Lower lobe of right lung (tissue), 2 donors: ENCODE data around the gene TFPI. TPM values are rescaled to one million over a fixed set of nuclear protein-coding genes. Genes with fewer than 3 reads are reported as not detected.

ENCODE experiments used
- ATAC-seq, 2 donors: fragments of 200-7000 bp; cut with Tn5 transposase; one replicate each; pipeline ENCODE4 v1.9.1; 2020 to 2022; ENCODE audit warnings: mild to moderate bottlenecking in 2 of 2, moderate library complexity in 2 of 2
- DNase-seq: peaks from one replicate; pipeline ENCODE4 v3.0.0-alpha.2; 2020
- H3K27ac ChIP-seq: fragments of 200-600 bp; one replicate; pipeline ENCODE4 v1.8.0; 2022
- H3K27me3 ChIP-seq: fragments of 200-600 bp; one replicate; pipeline ENCODE4 v1.8.0; 2022; ENCODE audit warnings: low read depth
- H3K36me3 ChIP-seq: fragments of 200-600 bp; one replicate; pipeline ENCODE4 v1.8.0; 2022; ENCODE audit warnings: mild to moderate bottlenecking
- H3K4me1 ChIP-seq: fragments of 200-600 bp; one replicate; pipeline ENCODE4 v1.8.0; 2022
- H3K4me3 ChIP-seq: fragments of 200-600 bp; one replicate; pipeline ENCODE4 v1.8.0; 2022; ENCODE audit warnings: mild to moderate bottlenecking
- H3K9me3 ChIP-seq: fragments of 200-600 bp; one replicate; pipeline ENCODE4 v1.8.0; 2022
- intact Hi-C: fragments of 100-400 bp; cut with DNase I; formaldehyde crosslinking; loops from one replicate; pipeline ENCODE4 v1.11.0; 2022
- total RNA-seq: library from RNA; stranded (reverse); fragmentation: NEBNext Ultra II Directional; extraction: Animal tissue kit (Norgen Biotek cat#: 25700); gene quantifications from one replicate; pipeline ENCODE4 v1.2.1, GENCODE V29; 2021
- TF ChIP-seq, protein P1 (sequence below): fragments of 200-600 bp; IDR thresholded peaks from one replicate; pipeline ENCODE4 v1.8.0; 2022; ENCODE audit warnings: antibody characterized with exemption, mild to moderate bottlenecking
- donor health status: DM: no; HTN: yes; CAD: no; lungs with severe emphysema.

TFPI gene
- total RNA-seq, 1 donor from 2014 or later, result 311 TPM

DNA sequence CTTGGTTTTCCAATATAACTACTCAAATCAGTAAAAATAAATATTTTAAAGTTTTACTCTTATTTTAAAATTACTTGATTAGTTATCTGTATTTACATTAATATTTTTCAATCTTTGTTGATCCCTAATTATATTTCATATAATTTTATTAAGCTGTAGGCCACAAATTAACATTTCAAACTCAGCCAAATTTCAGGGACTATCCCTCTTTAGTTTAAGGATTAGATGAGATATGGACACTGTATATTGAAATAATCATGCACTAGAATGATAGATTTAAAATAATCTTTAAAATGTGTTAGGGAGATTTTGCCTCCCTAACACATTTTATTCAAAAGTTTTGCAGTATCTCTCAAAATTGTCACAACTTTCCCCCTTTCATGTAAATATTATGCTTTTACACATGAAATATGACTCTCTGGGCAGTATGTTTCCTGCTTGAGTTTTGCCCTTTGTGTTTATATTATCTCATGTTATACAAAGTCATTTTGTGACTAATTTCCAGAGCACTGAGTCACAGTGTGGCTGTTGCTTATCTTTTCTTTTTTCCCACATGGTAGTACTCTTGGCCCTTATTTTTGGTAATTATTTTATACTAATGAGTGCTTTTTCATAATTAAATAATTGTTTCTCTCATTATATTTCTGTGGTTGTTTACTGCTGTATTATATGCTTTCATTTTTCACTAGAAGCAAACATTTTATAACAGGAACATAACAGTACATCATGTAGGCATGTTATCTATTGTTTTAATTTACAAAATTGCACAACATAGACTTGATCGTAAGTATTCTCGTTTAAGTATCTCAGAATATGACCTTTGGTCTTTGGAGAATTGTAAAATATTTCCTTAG is 1.2 kb downstream of the TFPI start:
- peak overlapping the region; percentile 81 for H3K27ac ChIP-seq
- no peaks in the 10 kb centered on the region for H3K27me3 ChIP-seq
- TF ChIP-seq, protein P1, sequence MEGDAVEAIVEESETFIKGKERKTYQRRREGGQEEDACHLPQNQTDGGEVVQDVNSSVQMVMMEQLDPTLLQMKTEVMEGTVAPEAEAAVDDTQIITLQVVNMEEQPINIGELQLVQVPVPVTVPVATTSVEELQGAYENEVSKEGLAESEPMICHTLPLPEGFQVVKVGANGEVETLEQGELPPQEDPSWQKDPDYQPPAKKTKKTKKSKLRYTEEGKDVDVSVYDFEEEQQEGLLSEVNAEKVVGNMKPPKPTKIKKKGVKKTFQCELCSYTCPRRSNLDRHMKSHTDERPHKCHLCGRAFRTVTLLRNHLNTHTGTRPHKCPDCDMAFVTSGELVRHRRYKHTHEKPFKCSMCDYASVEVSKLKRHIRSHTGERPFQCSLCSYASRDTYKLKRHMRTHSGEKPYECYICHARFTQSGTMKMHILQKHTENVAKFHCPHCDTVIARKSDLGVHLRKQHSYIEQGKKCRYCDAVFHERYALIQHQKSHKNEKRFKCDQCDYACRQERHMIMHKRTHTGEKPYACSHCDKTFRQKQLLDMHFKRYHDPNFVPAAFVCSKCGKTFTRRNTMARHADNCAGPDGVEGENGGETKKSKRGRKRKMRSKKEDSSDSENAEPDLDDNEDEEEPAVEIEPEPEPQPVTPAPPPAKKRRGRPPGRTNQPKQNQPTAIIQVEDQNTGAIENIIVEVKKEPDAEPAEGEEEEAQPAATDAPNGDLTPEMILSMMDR, result no peak
- ATAC-seq, result peak in 1 of 2 donors; percentile 63
- no peaks in the 10 kb centered on the region for H3K9me3 ChIP-seq
- H3K4me3 ChIP-seq, result peak overlapping the region; percentile 59
- H3K36me3 ChIP-seq, result no peaks in the 10 kb centered on the region
- no peak for DNase-seq
- peaks cover 21% of the 10 kb centered on the region for H3K4me1 ChIP-seq
- intact Hi-C loops, result no loop called here

DNA sequence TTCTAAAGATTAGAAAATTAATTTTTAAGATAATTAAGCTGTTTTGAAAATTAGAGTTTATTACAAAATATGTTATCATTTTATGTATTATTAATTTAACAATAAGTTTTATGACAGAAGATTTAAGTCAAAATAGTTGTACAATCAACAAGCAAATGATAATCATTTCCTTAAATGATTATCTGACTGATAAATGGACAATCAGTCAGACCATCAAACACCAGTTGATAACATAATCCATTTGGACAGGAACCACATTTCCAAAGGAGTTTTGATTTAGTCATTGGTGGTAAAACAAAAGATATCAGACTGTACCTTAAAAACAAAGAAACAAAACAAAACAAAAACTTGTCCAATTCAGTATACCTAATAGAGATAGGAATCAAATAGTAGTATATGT is 1.9 kb downstream of the TFPI start:
- Histone ChIP-seq H3K36me3 (no peaks in the 10 kb centered on the region), H3K27ac (peak overlapping the region; percentile 81), H3K4me3 (peak overlapping the region; percentile 59), H3K9me3 (no peaks in the 10 kb centered on the region), H3K27me3 (no peaks in the 10 kb centered on the region), H3K4me1 (peaks cover 27% of the 10 kb centered on the region)
- TF ChIP-seq, protein P1, result no peak
- ATAC-seq, result no peak
- intact Hi-C loops, result no loop called here
- no peak for DNase-seq

DNA sequence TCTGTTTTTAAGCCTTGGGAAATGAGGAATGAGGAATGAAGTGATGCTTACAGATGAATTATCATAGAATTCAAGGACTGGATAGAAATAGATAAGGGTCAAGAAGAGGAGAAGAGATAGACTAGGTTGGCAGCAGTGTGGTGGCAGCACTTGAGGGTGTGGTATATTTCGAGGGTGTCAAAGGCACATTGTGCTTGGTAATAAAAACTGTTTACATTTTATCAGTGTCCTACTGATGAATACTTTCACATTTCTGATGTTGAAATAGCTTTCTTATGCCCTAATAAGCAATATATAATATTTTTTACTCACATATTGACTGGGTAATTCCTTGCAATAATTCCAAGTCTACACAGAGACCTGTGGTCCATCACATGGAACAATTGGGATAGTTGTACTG is 3.4 kb downstream of the TFPI start:
- TF ChIP-seq, protein P1, result no peak
- no peaks in the 10 kb centered on the region for H3K27me3 ChIP-seq
- H3K36me3 ChIP-seq, result peaks cover 4% of the 10 kb centered on the region
- peak overlapping the region; percentile 59 for H3K4me3 ChIP-seq
- intact Hi-C loops, result no loop called here
- peaks cover 43% of the 10 kb centered on the region for H3K4me1 ChIP-seq
- H3K27ac ChIP-seq, result peak overlapping the region; percentile 66
- H3K9me3 ChIP-seq, result no peaks in the 10 kb centered on the region
- DNase-seq (no peak), ATAC-seq (no peak)

DNA sequence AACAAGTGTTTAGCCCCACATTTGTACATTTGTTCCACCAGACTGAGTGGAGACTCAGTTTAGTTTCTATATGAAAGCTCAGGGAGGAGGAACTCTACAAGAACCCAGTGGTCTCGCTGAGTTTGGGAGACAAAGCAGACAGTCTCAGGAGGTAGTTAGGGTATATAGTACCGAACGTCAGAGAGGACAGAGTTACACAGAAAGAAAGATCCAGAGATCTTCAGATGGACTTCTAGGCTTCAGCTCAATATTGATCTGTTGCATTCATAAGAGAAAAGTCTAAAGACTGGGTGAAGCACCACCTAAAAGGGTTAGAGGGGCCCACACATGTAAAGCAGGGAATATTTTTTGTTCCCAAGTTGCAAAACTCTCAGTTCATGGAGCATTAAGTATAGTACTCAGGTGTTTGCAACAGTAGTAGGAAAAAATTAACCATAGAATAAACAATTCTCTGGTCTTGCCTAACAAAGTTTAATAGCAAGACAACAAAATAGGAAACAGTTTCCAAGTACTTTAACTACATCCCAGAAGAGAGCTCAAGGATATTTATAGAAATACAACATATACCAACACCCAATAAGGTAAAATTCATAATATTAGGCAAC is 4.2 kb downstream of the TFPI start:
- Histone ChIP-seq H3K9me3 (no peaks in the 10 kb centered on the region), H3K27ac (peak overlapping the region; percentile 66), H3K36me3 (peaks cover 4% of the 10 kb centered on the region), H3K27me3 (no peaks in the 10 kb centered on the region), H3K4me1 (peaks cover 51% of the 10 kb centered on the region), H3K4me3 (peak overlapping the region; percentile 59)
- TF ChIP-seq, protein P1, result no peak
- peak in 1 of 2 donors; percentile 69 for ATAC-seq
- DNase-seq, result no peak
- intact Hi-C loops, result no loop called here

DNA sequence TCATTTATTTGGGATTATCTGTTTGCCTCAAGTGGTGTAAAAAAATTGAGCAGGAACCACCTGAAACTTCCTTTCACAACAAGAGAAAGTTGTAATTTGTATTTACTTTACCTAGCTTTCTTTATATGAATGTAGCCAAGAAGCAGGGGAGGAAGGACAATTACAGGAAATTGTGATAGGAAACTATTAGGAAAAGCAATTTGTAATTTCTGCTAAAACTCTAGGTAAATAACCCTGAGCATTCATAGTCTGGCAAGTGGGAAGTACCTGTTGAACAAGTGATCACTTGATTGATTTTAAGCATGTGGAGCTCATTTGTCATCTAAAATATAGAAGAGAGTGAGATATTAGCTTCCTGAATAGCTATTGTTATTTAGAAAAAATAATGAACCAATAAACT is 5.0 kb downstream of the TFPI start:
- intact Hi-C loops, result no loop called here
- Histone ChIP-seq H3K4me1 (peaks cover 58% of the 10 kb centered on the region), H3K9me3 (no peaks in the 10 kb centered on the region), H3K27me3 (no peaks in the 10 kb centered on the region), H3K27ac (peak overlapping the region; percentile 15), H3K4me3 (peak overlapping the region; percentile 59), H3K36me3 (peaks cover 4% of the 10 kb centered on the region)
- no peak for DNase-seq
- TF ChIP-seq, protein P1, result no peak
- ATAC-seq, result peak in 1 of 2 donors; percentile 59
